ENCODE data around the gene KCNJ18. TPM values are rescaled to one million over a fixed set of nuclear protein-coding genes. Genes with fewer than 3 reads are reported as not detected.

The KCNJ18 gene
- total and polyA plus RNA-seq, 9 of the 15 experiments (the other 6 are each of a cell fraction or from before 2014, with no cell fraction given) = not detected

DNA sequence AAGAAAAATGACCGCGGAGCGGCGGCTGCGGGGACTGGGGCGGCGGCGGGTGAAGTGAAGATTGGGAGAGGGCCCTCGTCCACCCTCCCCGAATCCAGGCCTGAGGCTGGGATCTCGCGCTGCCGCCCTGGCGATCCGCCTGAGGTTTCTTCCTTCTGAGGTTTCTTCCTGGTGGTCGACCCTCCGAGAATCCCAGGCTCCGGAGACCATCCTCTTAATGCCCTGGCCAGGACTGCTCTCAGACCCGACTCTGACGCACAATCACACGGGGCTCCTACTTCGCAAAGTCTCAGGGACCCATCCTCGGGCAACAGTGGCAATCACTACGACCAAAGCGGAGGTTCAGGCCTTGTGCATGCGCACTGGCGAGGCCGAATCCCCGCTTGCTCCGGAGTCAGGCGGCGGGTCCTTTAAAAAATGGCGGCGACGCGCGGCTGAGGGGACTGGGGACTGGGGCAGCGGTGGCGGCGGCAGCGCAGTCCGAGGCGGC, 18.0 kb upstream of the KCNJ18 start (continued):
- TF ChIP-seq, protein P1, sequence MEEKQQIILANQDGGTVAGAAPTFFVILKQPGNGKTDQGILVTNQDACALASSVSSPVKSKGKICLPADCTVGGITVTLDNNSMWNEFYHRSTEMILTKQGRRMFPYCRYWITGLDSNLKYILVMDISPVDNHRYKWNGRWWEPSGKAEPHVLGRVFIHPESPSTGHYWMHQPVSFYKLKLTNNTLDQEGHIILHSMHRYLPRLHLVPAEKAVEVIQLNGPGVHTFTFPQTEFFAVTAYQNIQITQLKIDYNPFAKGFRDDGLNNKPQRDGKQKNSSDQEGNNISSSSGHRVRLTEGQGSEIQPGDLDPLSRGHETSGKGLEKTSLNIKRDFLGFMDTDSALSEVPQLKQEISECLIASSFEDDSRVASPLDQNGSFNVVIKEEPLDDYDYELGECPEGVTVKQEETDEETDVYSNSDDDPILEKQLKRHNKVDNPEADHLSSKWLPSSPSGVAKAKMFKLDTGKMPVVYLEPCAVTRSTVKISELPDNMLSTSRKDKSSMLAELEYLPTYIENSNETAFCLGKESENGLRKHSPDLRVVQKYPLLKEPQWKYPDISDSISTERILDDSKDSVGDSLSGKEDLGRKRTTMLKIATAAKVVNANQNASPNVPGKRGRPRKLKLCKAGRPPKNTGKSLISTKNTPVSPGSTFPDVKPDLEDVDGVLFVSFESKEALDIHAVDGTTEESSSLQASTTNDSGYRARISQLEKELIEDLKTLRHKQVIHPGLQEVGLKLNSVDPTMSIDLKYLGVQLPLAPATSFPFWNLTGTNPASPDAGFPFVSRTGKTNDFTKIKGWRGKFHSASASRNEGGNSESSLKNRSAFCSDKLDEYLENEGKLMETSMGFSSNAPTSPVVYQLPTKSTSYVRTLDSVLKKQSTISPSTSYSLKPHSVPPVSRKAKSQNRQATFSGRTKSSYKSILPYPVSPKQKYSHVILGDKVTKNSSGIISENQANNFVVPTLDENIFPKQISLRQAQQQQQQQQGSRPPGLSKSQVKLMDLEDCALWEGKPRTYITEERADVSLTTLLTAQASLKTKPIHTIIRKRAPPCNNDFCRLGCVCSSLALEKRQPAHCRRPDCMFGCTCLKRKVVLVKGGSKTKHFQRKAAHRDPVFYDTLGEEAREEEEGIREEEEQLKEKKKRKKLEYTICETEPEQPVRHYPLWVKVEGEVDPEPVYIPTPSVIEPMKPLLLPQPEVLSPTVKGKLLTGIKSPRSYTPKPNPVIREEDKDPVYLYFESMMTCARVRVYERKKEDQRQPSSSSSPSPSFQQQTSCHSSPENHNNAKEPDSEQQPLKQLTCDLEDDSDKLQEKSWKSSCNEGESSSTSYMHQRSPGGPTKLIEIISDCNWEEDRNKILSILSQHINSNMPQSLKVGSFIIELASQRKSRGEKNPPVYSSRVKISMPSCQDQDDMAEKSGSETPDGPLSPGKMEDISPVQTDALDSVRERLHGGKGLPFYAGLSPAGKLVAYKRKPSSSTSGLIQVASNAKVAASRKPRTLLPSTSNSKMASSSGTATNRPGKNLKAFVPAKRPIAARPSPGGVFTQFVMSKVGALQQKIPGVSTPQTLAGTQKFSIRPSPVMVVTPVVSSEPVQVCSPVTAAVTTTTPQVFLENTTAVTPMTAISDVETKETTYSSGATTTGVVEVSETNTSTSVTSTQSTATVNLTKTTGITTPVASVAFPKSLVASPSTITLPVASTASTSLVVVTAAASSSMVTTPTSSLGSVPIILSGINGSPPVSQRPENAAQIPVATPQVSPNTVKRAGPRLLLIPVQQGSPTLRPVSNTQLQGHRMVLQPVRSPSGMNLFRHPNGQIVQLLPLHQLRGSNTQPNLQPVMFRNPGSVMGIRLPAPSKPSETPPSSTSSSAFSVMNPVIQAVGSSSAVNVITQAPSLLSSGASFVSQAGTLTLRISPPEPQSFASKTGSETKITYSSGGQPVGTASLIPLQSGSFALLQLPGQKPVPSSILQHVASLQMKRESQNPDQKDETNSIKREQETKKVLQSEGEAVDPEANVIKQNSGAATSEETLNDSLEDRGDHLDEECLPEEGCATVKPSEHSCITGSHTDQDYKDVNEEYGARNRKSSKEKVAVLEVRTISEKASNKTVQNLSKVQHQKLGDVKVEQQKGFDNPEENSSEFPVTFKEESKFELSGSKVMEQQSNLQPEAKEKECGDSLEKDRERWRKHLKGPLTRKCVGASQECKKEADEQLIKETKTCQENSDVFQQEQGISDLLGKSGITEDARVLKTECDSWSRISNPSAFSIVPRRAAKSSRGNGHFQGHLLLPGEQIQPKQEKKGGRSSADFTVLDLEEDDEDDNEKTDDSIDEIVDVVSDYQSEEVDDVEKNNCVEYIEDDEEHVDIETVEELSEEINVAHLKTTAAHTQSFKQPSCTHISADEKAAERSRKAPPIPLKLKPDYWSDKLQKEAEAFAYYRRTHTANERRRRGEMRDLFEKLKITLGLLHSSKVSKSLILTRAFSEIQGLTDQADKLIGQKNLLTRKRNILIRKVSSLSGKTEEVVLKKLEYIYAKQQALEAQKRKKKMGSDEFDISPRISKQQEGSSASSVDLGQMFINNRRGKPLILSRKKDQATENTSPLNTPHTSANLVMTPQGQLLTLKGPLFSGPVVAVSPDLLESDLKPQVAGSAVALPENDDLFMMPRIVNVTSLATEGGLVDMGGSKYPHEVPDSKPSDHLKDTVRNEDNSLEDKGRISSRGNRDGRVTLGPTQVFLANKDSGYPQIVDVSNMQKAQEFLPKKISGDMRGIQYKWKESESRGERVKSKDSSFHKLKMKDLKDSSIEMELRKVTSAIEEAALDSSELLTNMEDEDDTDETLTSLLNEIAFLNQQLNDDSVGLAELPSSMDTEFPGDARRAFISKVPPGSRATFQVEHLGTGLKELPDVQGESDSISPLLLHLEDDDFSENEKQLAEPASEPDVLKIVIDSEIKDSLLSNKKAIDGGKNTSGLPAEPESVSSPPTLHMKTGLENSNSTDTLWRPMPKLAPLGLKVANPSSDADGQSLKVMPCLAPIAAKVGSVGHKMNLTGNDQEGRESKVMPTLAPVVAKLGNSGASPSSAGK (IDR thresholded peaks at IDR 0.05) = peak; percentile 72
- TF ChIP-seq PHF8 (IDR thresholded peaks at IDR 0.05; ENCODE audit: borderline replicate concordance, low read length) (peak; percentile 12; the same call in 1 of the 2 replicates), POLR2A (conservative IDR thresholded peaks at IDR 0.05) (0 out of 2 replicates have a peak, but pooled peaks have one; percentile 39), MYC (IDR thresholded peaks at IDR 0.05; ENCODE audit: low read depth, low read length) (peak; percentile 51; the same call in 1 of the 2 replicates), MYC (CRISPR knock-in tag; IDR thresholded peaks at IDR 0.05; ENCODE audit: borderline replicate concordance, low read depth) (no peak), HNRNPLL (IDR thresholded peaks at IDR 0.05; ENCODE audit: low read depth, low read length, poor library complexity, severe bottlenecking) (peak; percentile 60), CXXC5 (CRISPR knock-in tag; IDR thresholded peaks at IDR 0.05) (no peak), ZNF830 (CRISPR knock-in tag; IDR thresholded peaks at IDR 0.05) (no peak), SETDB1 (IDR thresholded peaks at IDR 0.05; ENCODE audit: low read length) (no peak), EP400 (IDR thresholded peaks at IDR 0.05) (0 out of 2 replicates have a peak, but pooled peaks have one; percentile 22), XRCC5 (IDR thresholded peaks at IDR 0.05; ENCODE audit: low read depth, low read length) (no peak), ZNF143 (CRISPR knock-in tag; IDR thresholded peaks at IDR 0.05) (no peak), L3MBTL2 (IDR thresholded peaks at IDR 0.05) (peak; percentile 64), TARDBP (IDR thresholded peaks at IDR 0.05) (no peak), NRF1 (conservative IDR thresholded peaks at IDR 0.05 in 1 of 2, IDR thresholded peaks at IDR 0.05 in 1 of 2) (peak; percentile 90 to 91), SIRT6 (IDR thresholded peaks at IDR 0.05; ENCODE audit: low read depth, low read length) (no peak), RBFOX2 (IDR thresholded peaks at IDR 0.05; ENCODE audit: low read depth, low read length) (peak; percentile 85)
- TF ChIP-seq, protein P2, sequence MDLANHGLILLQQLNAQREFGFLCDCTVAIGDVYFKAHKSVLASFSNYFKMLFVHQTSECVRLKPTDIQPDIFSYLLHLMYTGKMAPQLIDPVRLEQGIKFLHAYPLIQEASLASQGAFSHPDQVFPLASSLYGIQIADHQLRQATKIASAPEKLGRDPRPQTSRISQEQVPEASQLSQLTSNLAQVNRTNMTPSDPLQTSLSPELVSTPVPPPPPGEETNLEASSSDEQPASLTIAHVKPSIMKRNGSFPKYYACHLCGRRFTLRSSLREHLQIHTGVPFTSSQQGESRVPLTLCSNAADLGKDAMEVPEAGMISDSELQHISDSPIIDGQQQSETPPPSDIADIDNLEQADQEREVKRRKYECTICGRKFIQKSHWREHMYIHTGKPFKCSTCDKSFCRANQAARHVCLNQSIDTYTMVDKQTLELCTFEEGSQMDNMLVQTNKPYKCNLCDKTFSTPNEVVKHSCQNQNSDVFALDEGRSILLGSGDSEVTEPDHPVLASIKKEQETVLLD (IDR thresholded peaks at IDR 0.05) = no peak

Measured in K562 (cell line).